ENCODE results near the gene ATP8B3. TPM values are rescaled to one million over a fixed set of nuclear protein-coding genes. Genes with fewer than 3 reads are reported as not detected.

ATP8B3 gene
- total RNA-seq, 4 donors from 2014 or later = 1.3 to 2.0 (median 1.6) TPM; not detected in 1

- no peak for DNase-seq
- H3K36me3 ChIP-seq = no peaks in the 10 kb centered on the region
- intact Hi-C loops (cut with DNase I) = no loop called here
- no peaks in the 10 kb centered on the region for H3K4me1 ChIP-seq
- TF ChIP-seq, protein P1, sequence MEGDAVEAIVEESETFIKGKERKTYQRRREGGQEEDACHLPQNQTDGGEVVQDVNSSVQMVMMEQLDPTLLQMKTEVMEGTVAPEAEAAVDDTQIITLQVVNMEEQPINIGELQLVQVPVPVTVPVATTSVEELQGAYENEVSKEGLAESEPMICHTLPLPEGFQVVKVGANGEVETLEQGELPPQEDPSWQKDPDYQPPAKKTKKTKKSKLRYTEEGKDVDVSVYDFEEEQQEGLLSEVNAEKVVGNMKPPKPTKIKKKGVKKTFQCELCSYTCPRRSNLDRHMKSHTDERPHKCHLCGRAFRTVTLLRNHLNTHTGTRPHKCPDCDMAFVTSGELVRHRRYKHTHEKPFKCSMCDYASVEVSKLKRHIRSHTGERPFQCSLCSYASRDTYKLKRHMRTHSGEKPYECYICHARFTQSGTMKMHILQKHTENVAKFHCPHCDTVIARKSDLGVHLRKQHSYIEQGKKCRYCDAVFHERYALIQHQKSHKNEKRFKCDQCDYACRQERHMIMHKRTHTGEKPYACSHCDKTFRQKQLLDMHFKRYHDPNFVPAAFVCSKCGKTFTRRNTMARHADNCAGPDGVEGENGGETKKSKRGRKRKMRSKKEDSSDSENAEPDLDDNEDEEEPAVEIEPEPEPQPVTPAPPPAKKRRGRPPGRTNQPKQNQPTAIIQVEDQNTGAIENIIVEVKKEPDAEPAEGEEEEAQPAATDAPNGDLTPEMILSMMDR (IDR thresholded peaks at IDR 0.05) = no peak
- TF ChIP-seq POLR2A (IDR thresholded peaks at IDR 0.05) = no peak
- H3K4me3 ChIP-seq (replicated peaks in 1 of 3) = no peak overlapping the region
- no peaks in the 10 kb centered on the region for H3K27me3 ChIP-seq
- H3K27ac ChIP-seq = no peak overlapping the region
- no peaks in the 10 kb centered on the region for H3K9me3 ChIP-seq
- WGBS, 2 donors = 11 to 16% methylated on average over 24 to 25 of the region's 28 CpGs
These were observed 77.6 kb downstream of the ATP8B3 start for GRCh38 chr19:1734321-1734966.

MicroRNAs within 50 kb of the gene (microRNA counts, 767-probe panel; counts per million panel counts)
- microRNA hsa-miR-1909-3p = 0 counts per million in 2 donors

Small RNA genes within 50 kb of the gene (microRNA-seq; reads per million reads assigned to microRNA genes)
- gene MIR1909 = not detected

Other genes with a start within 250 kb of the ATP8B3 start
- gene MEX3D, start 244.0 kb downstream of the ATP8B3 start, total RNA-seq = 10 to 100 TPM; 18.4 to 31.8 (median 26.4) TPM
- 100 to 1,000 TPM in 3 of 4 donors, 10 to 100 TPM in 1; 58.2 to 149 (median 115) TPM for gene MBD3, start 219.4 kb downstream of the ATP8B3 start, total RNA-seq
- gene UQCR11, start 206.8 kb downstream of the ATP8B3 start, total RNA-seq = 100 to 1,000 TPM in 1 of 4 donors, 10 to 100 TPM in 3; 52.0 to 154 (median 61.9) TPM
- gene TCF3, start 159.7 kb downstream of the ATP8B3 start, total RNA-seq = 10 to 100 TPM; 28.6 to 70.6 (median 43.8) TPM
- gene ONECUT3, start 58.8 kb downstream of the ATP8B3 start, total RNA-seq = not detected
- 10 to 100 TPM; 14.0 to 21.8 (median 17.2) TPM for gene REXO1, start 36.2 kb upstream of the ATP8B3 start, total RNA-seq
- gene KLF16, start 51.3 kb upstream of the ATP8B3 start, total RNA-seq = 1 to 10 TPM; 1.8 to 6.4 (median 3.4) TPM
- gene ABHD17A, start 73.2 kb upstream of the ATP8B3 start, total RNA-seq = 100 to 1,000 TPM in 1 of 4 donors, 10 to 100 TPM in 3; 86.8 to 134 (median 91.4) TPM
- 10 to 100 TPM in 2 of 4 donors, 1 to 10 TPM in 2; 4.0 to 14.6 (median 8.3) TPM for gene ADAT3, start 93.1 kb upstream of the ATP8B3 start, total RNA-seq
- gene SCAMP4, start 93.1 kb upstream of the ATP8B3 start, total RNA-seq = 100 to 1,000 TPM in 3 of 4 donors, 10 to 100 TPM in 1; 69.5 to 269 (median 137) TPM
- gene CSNK1G2, start 128.9 kb upstream of the ATP8B3 start, total RNA-seq = 10 to 100 TPM; 47.2 to 67.6 (median 60.8) TPM
- gene BTBD2, start 203.4 kb upstream of the ATP8B3 start, total RNA-seq = 10 to 100 TPM; 74.8 to 89.9 (median 76.2) TPM
- gene MKNK2, start 239.0 kb upstream of the ATP8B3 start, total RNA-seq = 100 to 1,000 TPM; 106 to 161 (median 123) TPM